HEK293 (cell line): ENCODE data around the gene SF3B6.

Experiments
- CTCF ChIA-PET: fragments of 350-600 bp; formaldehyde crosslinking; extraction: SDS; loops from one replicate; lab custom pipeline; 2021; ENCODE audit warnings: antibody characterized with exemption; lab: Yijun Ruan, JAX
- POLR2A ChIA-PET: fragments of 300-600 bp; formaldehyde crosslinking; extraction: SDS; loops from one replicate; lab custom pipeline; 2020; ENCODE audit warnings: antibody characterized with exemption, inconsistent platforms; lab: Yijun Ruan, JAX
- H3K27ac ChIP-seq: fragments of 200-500 bp; sonication (Bioruptor generic); 2 replicates; pipeline ENCODE4 v1.5.1; 2014; ENCODE audit warnings: low read depth, low read length, control low read depth, inconsistent platforms; ENCODE audit errors: extremely low read depth
- H3K36me3 ChIP-seq, 2 experiments: fragments of 200-500 bp in 1 of 2; sonication (Bioruptor generic) in 1 of 2; 1 replicate in 1 of 2; 2 replicates in 1 of 2; pipeline ENCODE4 v1.5.1; 2014 to 2017; ENCODE audit warnings: inconsistent platforms in 2 of 2, low read length in 2 of 2; ENCODE audit not compliant: control insufficient read depth in 2 of 2, insufficient read depth in 1 of 2
- H3K4me1 ChIP-seq: fragments of 200-500 bp; sonication (Bioruptor generic); 2 replicates; pipeline ENCODE4 v1.5.1; 2014; ENCODE audit warnings: mild to moderate bottlenecking, low read length, inconsistent platforms; ENCODE audit not compliant: control insufficient read depth, insufficient read depth
- H3K4me3 ChIP-seq: 2 replicates; pipeline ENCODE4 v1.5.1; 2011; ENCODE audit warnings: low read depth, mild to moderate bottlenecking, control low read depth, low read length, moderate library complexity
- H3K9me3 ChIP-seq: fragments of 200-500 bp; sonication (Bioruptor generic); 2 replicates; pipeline ENCODE4 v1.5.1; 2014; ENCODE audit warnings: low read depth, low read length, inconsistent platforms; ENCODE audit not compliant: control insufficient read depth, insufficient read depth
- GLIS1 ChIP-seq: fragments of 450-650 bp; formaldehyde crosslinking; IDR thresholded peaks from 2 replicates; pipeline ENCODE4 v1.5.1; 2016; ENCODE audit warnings: missing biosample characterization, missing genetic modification characterization
- KLF16 ChIP-seq: fragments of 450-650 bp; formaldehyde crosslinking; IDR thresholded peaks from 2 replicates; pipeline ENCODE4 v1.5.1; 2017; ENCODE audit warnings: missing biosample characterization, missing genetic modification characterization
- KLF9 ChIP-seq: fragments of 450-650 bp; formaldehyde crosslinking; IDR thresholded peaks from 2 replicates; pipeline ENCODE4 v1.5.1; 2016; ENCODE audit warnings: missing biosample characterization, missing genetic modification characterization, low read depth
- MEIS1 ChIP-seq: sonication (generic); formaldehyde crosslinking; IDR thresholded peaks from 2 replicates; pipeline ENCODE4 v1.8.1; 2022; ENCODE audit warnings: missing genetic modification reagents, mild to moderate bottlenecking, borderline replicate concordance
- PRDM1 ChIP-seq: fragments of 450-650 bp; formaldehyde crosslinking; IDR thresholded peaks from 2 replicates; pipeline ENCODE4; 2016; ENCODE audit warnings: missing biosample characterization, missing genetic modification characterization
- SCRT2 ChIP-seq: fragments of 450-650 bp; formaldehyde crosslinking; IDR thresholded peaks from 2 replicates; pipeline ENCODE4 v1.5.1; 2016; ENCODE audit warnings: missing biosample characterization, missing genetic modification characterization
- SETDB1 ChIP-seq: IDR thresholded peaks from one replicate; pipeline ENCODE4 v1.6.1; 2017; ENCODE audit warnings: mild to moderate bottlenecking, low read length, moderate library complexity, mixed read lengths; ENCODE audit not compliant: insufficient read length
- ZBTB17 ChIP-seq: fragments of 450-650 bp; formaldehyde crosslinking; IDR thresholded peaks from 2 replicates; pipeline ENCODE4 v1.5.1; 2016; ENCODE audit warnings: missing biosample characterization, missing genetic modification characterization
- ZFP37 ChIP-seq: fragments of 450-650 bp; formaldehyde crosslinking; IDR thresholded peaks from 2 replicates; pipeline ENCODE4 v1.5.1; 2016; ENCODE audit warnings: missing biosample characterization, missing genetic modification characterization
- ZNF112 ChIP-seq: fragments of 450-650 bp; formaldehyde crosslinking; IDR thresholded peaks from 2 replicates; pipeline ENCODE4 v1.5.0; 2017; ENCODE audit warnings: missing biosample characterization, missing genetic modification characterization
- ZNF132 ChIP-seq: fragments of 450-650 bp; formaldehyde crosslinking; IDR thresholded peaks from 2 replicates; pipeline ENCODE4 v1.5.1; 2017; ENCODE audit warnings: missing biosample characterization, missing genetic modification characterization, borderline replicate concordance
- ZNF133 ChIP-seq: fragments of 450-650 bp; formaldehyde crosslinking; IDR thresholded peaks from 2 replicates; pipeline ENCODE4 v1.5.1; 2016; ENCODE audit warnings: missing biosample characterization, missing genetic modification characterization
- ZNF175 ChIP-seq: fragments of 450-650 bp; formaldehyde crosslinking; IDR thresholded peaks from 2 replicates; pipeline ENCODE4 v1.5.1; 2016; ENCODE audit warnings: missing biosample characterization, missing genetic modification characterization
- ZNF335 ChIP-seq: fragments of 450-650 bp; formaldehyde crosslinking; conservative IDR thresholded peaks from 2 replicates; pipeline ENCODE4 v1.5.1; 2016; ENCODE audit warnings: missing biosample characterization, missing genetic modification characterization
- ZNF514 ChIP-seq: fragments of 450-650 bp; formaldehyde crosslinking; IDR thresholded peaks from 2 replicates; pipeline ENCODE4 v1.5.1; 2016; ENCODE audit warnings: missing biosample characterization, missing genetic modification characterization
- ZNF521 ChIP-seq: fragments of 450-650 bp; formaldehyde crosslinking; IDR thresholded peaks from 2 replicates; pipeline ENCODE4 v1.5.1; 2017; ENCODE audit warnings: missing biosample characterization, mild to moderate bottlenecking, missing genetic modification characterization
- ZNF558 ChIP-seq: fragments of 450-650 bp; formaldehyde crosslinking; IDR thresholded peaks from 2 replicates; pipeline ENCODE4 v1.5.1; 2016; ENCODE audit warnings: missing biosample characterization, missing genetic modification characterization
- ZNF560 ChIP-seq: fragments of 450-650 bp; formaldehyde crosslinking; IDR thresholded peaks from 2 replicates; pipeline ENCODE4 v1.5.1; 2017; ENCODE audit warnings: missing biosample characterization, missing genetic modification characterization, borderline replicate concordance
- ZNF654 ChIP-seq: fragments of 450-650 bp; formaldehyde crosslinking; IDR thresholded peaks from 2 replicates; pipeline ENCODE4 v1.5.1; 2016; ENCODE audit warnings: low read depth, missing biosample characterization, missing genetic modification characterization
- ZNF660 ChIP-seq: fragments of 450-650 bp; IDR thresholded peaks from 2 replicates; pipeline ENCODE4 v1.5.1; 2018; ENCODE audit warnings: missing biosample characterization, mild to moderate bottlenecking, missing genetic modification characterization
- ZNF768 ChIP-seq: fragments of 450-650 bp; formaldehyde crosslinking; IDR thresholded peaks from 2 replicates; pipeline ENCODE4 v1.5.1; 2018; ENCODE audit warnings: missing biosample characterization, mild to moderate bottlenecking, missing genetic modification characterization
- ZNF776 ChIP-seq: fragments of 450-650 bp; formaldehyde crosslinking; IDR thresholded peaks from 2 replicates; pipeline ENCODE4 v1.5.0; 2017; ENCODE audit warnings: missing biosample characterization, missing genetic modification characterization, borderline replicate concordance
- ZSCAN23 ChIP-seq: fragments of 450-650 bp; formaldehyde crosslinking; IDR thresholded peaks from 2 replicates; pipeline ENCODE4 v1.5.1; 2016; ENCODE audit warnings: missing biosample characterization, missing genetic modification characterization
- TF ChIP-seq, protein P1 (sequence below): fragments of 450-650 bp; formaldehyde crosslinking; IDR thresholded peaks from 2 replicates; pipeline ENCODE4 v1.5.1; 2016; ENCODE audit warnings: missing biosample characterization, missing genetic modification characterization, borderline replicate concordance
- TF ChIP-seq, protein P2 (sequence below): fragments of 450-650 bp; formaldehyde crosslinking; IDR thresholded peaks from 2 replicates; pipeline ENCODE4 v1.5.1; 2016; ENCODE audit warnings: missing biosample characterization, missing genetic modification characterization, borderline replicate concordance

Gene SF3B6

DNA sequence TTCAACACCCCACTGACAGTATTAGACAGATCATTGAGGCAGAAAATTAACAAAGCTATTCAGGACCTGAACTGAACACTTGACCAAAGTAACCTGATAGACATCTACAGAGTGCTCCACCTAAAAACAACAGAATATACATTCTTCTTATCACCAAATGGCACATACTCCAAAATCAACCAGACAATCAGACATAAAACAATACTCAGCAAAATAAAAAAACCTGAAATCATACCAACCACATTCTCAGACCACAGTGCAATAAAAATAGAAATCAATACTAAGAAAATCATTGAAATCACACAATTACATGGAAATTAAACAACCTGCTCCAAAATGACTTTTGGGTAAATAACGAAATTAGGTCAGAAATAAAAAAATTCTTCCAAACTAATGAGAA lies 31.2 kb upstream of the SF3B6 start:
- H3K27ac ChIP-seq: no peak overlapping the region
- no peaks in the 10 kb centered on the region for H3K4me1 ChIP-seq
- CTCF ChIA-PET: interaction anchor here (0.7 to 1.5 kb wide), 3 partner anchors 23 to 121 kb away, joined by 3 to 6 read pairs (median 3); partner anchors contain the start of gene TP53I3
- TF ChIP-seq ZBTB17 (tag by site-specific recombination) (no peak), ZNF133 (no peak), KLF16 (no peak), GLIS1 (tag by site-specific recombination) (no peak), ZFP37 (tag by site-specific recombination) (no peak), PRDM1 (tag by site-specific recombination) (no peak), ZNF768 (tag by site-specific recombination) (no peak), SCRT2 (no peak)
- TF ChIP-seq, protein P1, sequence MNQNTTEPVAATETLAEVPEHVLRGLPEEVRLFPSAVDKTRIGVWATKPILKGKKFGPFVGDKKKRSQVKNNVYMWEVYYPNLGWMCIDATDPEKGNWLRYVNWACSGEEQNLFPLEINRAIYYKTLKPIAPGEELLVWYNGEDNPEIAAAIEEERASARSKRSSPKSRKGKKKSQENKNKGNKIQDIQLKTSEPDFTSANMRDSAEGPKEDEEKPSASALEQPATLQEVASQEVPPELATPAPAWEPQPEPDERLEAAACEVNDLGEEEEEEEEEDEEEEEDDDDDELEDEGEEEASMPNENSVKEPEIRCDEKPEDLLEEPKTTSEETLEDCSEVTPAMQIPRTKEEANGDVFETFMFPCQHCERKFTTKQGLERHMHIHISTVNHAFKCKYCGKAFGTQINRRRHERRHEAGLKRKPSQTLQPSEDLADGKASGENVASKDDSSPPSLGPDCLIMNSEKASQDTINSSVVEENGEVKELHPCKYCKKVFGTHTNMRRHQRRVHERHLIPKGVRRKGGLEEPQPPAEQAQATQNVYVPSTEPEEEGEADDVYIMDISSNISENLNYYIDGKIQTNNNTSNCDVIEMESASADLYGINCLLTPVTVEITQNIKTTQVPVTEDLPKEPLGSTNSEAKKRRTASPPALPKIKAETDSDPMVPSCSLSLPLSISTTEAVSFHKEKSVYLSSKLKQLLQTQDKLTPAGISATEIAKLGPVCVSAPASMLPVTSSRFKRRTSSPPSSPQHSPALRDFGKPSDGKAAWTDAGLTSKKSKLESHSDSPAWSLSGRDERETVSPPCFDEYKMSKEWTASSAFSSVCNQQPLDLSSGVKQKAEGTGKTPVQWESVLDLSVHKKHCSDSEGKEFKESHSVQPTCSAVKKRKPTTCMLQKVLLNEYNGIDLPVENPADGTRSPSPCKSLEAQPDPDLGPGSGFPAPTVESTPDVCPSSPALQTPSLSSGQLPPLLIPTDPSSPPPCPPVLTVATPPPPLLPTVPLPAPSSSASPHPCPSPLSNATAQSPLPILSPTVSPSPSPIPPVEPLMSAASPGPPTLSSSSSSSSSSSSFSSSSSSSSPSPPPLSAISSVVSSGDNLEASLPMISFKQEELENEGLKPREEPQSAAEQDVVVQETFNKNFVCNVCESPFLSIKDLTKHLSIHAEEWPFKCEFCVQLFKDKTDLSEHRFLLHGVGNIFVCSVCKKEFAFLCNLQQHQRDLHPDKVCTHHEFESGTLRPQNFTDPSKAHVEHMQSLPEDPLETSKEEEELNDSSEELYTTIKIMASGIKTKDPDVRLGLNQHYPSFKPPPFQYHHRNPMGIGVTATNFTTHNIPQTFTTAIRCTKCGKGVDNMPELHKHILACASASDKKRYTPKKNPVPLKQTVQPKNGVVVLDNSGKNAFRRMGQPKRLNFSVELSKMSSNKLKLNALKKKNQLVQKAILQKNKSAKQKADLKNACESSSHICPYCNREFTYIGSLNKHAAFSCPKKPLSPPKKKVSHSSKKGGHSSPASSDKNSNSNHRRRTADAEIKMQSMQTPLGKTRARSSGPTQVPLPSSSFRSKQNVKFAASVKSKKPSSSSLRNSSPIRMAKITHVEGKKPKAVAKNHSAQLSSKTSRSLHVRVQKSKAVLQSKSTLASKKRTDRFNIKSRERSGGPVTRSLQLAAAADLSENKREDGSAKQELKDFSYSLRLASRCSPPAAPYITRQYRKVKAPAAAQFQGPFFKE (tag by site-specific recombination): no peak
- POLR2A ChIA-PET: no interaction called here
- H3K4me3 ChIP-seq: no peak overlapping the region
- H3K36me3 ChIP-seq: no peaks in the 10 kb centered on the region
- no peaks in the 10 kb centered on the region for H3K9me3 ChIP-seq

DNA sequence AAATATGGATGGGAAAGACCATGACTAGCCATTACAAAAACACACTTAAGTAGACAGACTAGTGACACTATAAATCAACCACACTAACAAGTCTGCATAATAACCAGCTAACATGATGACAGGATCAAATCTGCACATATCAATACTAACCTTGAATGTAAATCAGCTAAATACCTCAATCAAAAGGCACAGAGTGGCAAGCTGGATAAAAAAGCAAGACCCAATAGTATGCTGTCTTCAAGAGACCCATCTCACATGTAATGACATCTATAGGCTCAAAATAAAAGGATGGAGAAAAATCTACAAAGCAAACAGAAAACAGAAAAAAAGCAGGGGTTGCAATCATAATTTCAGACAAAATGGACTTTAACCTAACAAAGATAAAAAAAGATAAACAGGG lies 30.7 kb upstream of the SF3B6 start:
- TF ChIP-seq ZNF560 (tag by site-specific recombination): no peak
- no peak for TF ChIP-seq ZNF776 (tag by site-specific recombination)
- peak; percentile 53; the same call in 1 of the 2 replicates for TF ChIP-seq ZNF558 (tag by site-specific recombination)
- TF ChIP-seq ZNF521 (tag by site-specific recombination): no peak
- TF ChIP-seq ZNF654: no peak
- TF ChIP-seq ZNF175 (tag by site-specific recombination): no peak
- TF ChIP-seq ZNF112 (tag by site-specific recombination): no peak
- TF ChIP-seq SETDB1: peak; percentile 68
- Histone ChIP-seq H3K4me1 (no peaks in the 10 kb centered on the region), H3K36me3 (no peaks in the 10 kb centered on the region), H3K9me3 (no peaks in the 10 kb centered on the region), H3K4me3 (no peak overlapping the region), H3K27ac (no peak overlapping the region)
- ChIA-PET CTCF (interaction anchor here (0.7 to 1.5 kb wide), 3 partner anchors 20 to 85 kb away, joined by 3 to 6 read pairs (median 3); partner anchors contain the start of gene TP53I3), POLR2A (interaction anchor here (0.5 kb wide), 1 partner anchor 59 kb away, joined by 5 read pairs; no protein-coding TSS in a partner anchor)

DNA sequence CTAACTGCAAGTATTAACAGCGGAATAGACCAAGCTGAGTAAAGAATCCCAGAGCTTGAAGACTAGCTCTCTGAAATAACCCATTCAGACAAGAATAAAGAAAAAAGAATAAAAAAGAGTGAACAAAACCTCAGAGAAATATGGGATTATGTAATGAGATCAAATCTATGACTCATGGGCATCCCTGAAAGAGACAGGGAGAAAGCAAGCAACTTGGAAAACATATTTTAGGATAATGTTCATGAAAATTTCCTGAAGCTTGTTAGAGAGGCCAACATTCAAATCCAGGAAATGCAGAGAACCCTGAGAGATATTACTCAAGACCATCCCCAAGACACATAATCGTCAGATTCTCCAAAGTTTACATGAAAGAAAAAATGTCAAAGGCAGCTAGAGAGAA lies 29.7 kb upstream of the SF3B6 start:
- ChIA-PET POLR2A (no interaction called here), CTCF (interaction anchor here (0.6 to 1.0 kb wide), 4 partner anchors 19 to 56 kb away, joined by 3 to 4 read pairs (median 3); no protein-coding TSS in a partner anchor)
- no peaks in the 10 kb centered on the region for H3K36me3 ChIP-seq
- H3K27ac ChIP-seq: no peak overlapping the region
- H3K4me3 ChIP-seq: no peak overlapping the region
- H3K4me1 ChIP-seq: no peaks in the 10 kb centered on the region
- no peaks in the 10 kb centered on the region for H3K9me3 ChIP-seq
- TF ChIP-seq ZSCAN23 (tag by site-specific recombination): no peak
- no peak for TF ChIP-seq MEIS1 (CRISPR knock-in tag)
- TF ChIP-seq ZNF660 (tag by site-specific recombination): no peak
- no peak for TF ChIP-seq KLF9 (tag by site-specific recombination)
- TF ChIP-seq ZNF132: no peak
- TF ChIP-seq ZNF560 (tag by site-specific recombination): no peak
- no peak for TF ChIP-seq ZNF514
- no peak for TF ChIP-seq ZNF335 (tag by site-specific recombination)
- TF ChIP-seq, protein P2, sequence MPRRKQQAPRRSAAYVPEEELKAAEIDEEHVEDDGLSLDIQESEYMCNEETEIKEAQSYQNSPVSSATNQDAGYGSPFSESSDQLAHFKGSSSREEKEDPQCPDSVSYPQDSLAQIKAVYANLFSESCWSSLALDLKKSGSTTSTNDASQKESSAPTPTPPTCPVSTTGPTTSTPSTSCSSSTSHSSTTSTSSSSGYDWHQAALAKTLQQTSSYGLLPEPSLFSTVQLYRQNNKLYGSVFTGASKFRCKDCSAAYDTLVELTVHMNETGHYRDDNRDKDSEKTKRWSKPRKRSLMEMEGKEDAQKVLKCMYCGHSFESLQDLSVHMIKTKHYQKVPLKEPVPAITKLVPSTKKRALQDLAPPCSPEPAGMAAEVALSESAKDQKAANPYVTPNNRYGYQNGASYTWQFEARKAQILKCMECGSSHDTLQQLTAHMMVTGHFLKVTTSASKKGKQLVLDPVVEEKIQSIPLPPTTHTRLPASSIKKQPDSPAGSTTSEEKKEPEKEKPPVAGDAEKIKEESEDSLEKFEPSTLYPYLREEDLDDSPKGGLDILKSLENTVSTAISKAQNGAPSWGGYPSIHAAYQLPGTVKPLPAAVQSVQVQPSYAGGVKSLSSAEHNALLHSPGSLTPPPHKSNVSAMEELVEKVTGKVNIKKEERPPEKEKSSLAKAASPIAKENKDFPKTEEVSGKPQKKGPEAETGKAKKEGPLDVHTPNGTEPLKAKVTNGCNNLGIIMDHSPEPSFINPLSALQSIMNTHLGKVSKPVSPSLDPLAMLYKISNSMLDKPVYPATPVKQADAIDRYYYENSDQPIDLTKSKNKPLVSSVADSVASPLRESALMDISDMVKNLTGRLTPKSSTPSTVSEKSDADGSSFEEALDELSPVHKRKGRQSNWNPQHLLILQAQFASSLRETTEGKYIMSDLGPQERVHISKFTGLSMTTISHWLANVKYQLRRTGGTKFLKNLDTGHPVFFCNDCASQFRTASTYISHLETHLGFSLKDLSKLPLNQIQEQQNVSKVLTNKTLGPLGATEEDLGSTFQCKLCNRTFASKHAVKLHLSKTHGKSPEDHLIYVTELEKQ: no peak
